ENCODE data around the gene EXOG.

- no peak for TF ChIP-seq POLR2A (IDR thresholded peaks at IDR 0.05)
- TF ChIP-seq CTCF (IDR thresholded peaks at IDR 0.05): peak; percentile 68 to 90 (median 88)
Observed at GRCh38 chr3:38496131-38496910, at the start of gene EXOG.
